Aortic smooth muscle cell (primary cell): ENCODE results near the gene LYVE1. TPM values are rescaled to one million over a fixed set of nuclear protein-coding genes. Genes with fewer than 3 reads are reported as not detected.

Experiments
- total RNA-seq: library from RNA; depleted of rRNA; stranded (reverse); fragments of >200 nt; gene quantifications from 2 replicates; pipeline ENCODE4 v1.2.3, GENCODE V29; 2014

Gene LYVE1
- total RNA-seq, result 3.3 and 3.8 TPM in 2 replicates

GRCh38 chr11:10568486-10568941 is at the start of gene LYVE1:
LYVE1 (minus strand) TSS chr11:10568665; CDS start chr11:10568532, 133 bp downstream.

GRCh38 chr11:10540915-10541560 is 27.4 kb downstream of the LYVE1 start, which contains the start of gene RNF141:
RNF141 (minus strand) TSS chr11:10541187; CDS start chr11:10534158, 7,029 bp downstream.

Other genes starting within 250 kb of the LYVE1 start
- 0.66 and 1.1 TPM in 2 replicates for gene AMPD3, start 113.4 kb downstream of the LYVE1 start, total RNA-seq
- 62.4 and 68.6 TPM in 2 replicates for gene RNF141, start 27.5 kb downstream of the LYVE1 start, total RNA-seq
- gene IRAG1, start 125.1 kb upstream of the LYVE1 start, total RNA-seq, result 25.0 and 73.2 TPM in 2 replicates
- gene CTR9, start 182.6 kb upstream of the LYVE1 start, total RNA-seq, result 28.4 and 29.1 TPM in 2 replicates
- 775 and 856 TPM in 2 replicates for gene EIF4G2, start 240.3 kb upstream of the LYVE1 start, total RNA-seq